Neural cell (in vitro differentiated cells): ENCODE results near the gene ADAMTS2.

Source experiments
- EP300 ChIP-seq: fragments of 450-650 bp; conservative IDR thresholded peaks from 2 replicates; pipeline ENCODE4 v1.6.1; 2014; ENCODE audit warnings: antibody characterized with exemption, mild to moderate bottlenecking, moderate library complexity; ENCODE audit not compliant: poor library complexity, severe bottlenecking
- POLR2AphosphoS5 ChIP-seq: IDR thresholded peaks from 2 replicates; pipeline ENCODE4 v1.6.1; 2012
- SMC3 ChIP-seq: fragments of 450-650 bp; conservative IDR thresholded peaks from 2 replicates; pipeline ENCODE4 v1.6.1; 2014; ENCODE audit warnings: antibody characterized with exemption, mild to moderate bottlenecking, moderate library complexity; ENCODE audit not compliant: poor library complexity
- TAF1 ChIP-seq: IDR thresholded peaks from 2 replicates; pipeline ENCODE4 v1.6.1; 2012; ENCODE audit warnings: low read depth
- TF ChIP-seq, protein P1 (sequence below): fragments of 450-650 bp; IDR thresholded peaks from 2 replicates; pipeline ENCODE4 v1.5.1; 2014; ENCODE audit warnings: antibody characterized with exemption, mild to moderate bottlenecking, moderate library complexity; ENCODE audit not compliant: poor library complexity, severe bottlenecking
- TF ChIP-seq, protein P2 (sequence below): IDR thresholded peaks from 2 replicates; pipeline ENCODE4 v1.6.1; 2012; ENCODE audit warnings: borderline replicate concordance

DNA sequence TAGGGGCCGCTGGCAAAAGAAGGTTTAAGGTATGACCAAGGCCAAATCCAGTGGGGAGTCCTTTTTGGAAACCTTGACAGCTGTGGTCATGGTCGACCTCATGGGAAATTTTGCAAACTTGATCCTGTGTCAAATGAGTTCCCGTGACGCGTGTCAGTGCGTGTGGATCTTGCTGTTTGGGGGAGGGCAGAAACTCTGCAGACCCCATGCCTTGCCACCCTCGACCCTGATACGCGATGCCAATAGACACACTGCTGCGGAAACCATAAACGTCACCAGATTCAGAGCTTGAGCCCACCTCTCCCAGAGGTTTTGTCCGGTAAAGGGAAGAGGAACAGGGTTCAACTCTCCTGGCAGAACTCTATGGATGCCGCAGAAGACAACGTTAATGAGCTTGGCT is 104.7 kb downstream of the ADAMTS2 start:
- TF ChIP-seq TAF1 (no peak), POLR2AphosphoS5 (no peak), EP300 (no peak), SMC3 (no peak)
- TF ChIP-seq, protein P1, sequence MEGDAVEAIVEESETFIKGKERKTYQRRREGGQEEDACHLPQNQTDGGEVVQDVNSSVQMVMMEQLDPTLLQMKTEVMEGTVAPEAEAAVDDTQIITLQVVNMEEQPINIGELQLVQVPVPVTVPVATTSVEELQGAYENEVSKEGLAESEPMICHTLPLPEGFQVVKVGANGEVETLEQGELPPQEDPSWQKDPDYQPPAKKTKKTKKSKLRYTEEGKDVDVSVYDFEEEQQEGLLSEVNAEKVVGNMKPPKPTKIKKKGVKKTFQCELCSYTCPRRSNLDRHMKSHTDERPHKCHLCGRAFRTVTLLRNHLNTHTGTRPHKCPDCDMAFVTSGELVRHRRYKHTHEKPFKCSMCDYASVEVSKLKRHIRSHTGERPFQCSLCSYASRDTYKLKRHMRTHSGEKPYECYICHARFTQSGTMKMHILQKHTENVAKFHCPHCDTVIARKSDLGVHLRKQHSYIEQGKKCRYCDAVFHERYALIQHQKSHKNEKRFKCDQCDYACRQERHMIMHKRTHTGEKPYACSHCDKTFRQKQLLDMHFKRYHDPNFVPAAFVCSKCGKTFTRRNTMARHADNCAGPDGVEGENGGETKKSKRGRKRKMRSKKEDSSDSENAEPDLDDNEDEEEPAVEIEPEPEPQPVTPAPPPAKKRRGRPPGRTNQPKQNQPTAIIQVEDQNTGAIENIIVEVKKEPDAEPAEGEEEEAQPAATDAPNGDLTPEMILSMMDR, result no peak
- TF ChIP-seq, protein P2, sequence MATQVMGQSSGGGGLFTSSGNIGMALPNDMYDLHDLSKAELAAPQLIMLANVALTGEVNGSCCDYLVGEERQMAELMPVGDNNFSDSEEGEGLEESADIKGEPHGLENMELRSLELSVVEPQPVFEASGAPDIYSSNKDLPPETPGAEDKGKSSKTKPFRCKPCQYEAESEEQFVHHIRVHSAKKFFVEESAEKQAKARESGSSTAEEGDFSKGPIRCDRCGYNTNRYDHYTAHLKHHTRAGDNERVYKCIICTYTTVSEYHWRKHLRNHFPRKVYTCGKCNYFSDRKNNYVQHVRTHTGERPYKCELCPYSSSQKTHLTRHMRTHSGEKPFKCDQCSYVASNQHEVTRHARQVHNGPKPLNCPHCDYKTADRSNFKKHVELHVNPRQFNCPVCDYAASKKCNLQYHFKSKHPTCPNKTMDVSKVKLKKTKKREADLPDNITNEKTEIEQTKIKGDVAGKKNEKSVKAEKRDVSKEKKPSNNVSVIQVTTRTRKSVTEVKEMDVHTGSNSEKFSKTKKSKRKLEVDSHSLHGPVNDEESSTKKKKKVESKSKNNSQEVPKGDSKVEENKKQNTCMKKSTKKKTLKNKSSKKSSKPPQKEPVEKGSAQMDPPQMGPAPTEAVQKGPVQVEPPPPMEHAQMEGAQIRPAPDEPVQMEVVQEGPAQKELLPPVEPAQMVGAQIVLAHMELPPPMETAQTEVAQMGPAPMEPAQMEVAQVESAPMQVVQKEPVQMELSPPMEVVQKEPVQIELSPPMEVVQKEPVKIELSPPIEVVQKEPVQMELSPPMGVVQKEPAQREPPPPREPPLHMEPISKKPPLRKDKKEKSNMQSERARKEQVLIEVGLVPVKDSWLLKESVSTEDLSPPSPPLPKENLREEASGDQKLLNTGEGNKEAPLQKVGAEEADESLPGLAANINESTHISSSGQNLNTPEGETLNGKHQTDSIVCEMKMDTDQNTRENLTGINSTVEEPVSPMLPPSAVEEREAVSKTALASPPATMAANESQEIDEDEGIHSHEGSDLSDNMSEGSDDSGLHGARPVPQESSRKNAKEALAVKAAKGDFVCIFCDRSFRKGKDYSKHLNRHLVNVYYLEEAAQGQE, result no peak
